Body of pancreas (tissue), 4 donors: ENCODE measurements around the gene TULP1.

Experiments
- POLR2A ChIP-seq, 3 donors: fragments of 450-650 bp; IDR thresholded peaks; one replicate each; pipeline ENCODE4 v1.6.1; 2016; ENCODE audit warnings: antibody characterized with exemption in 3 of 3, mild to moderate bottlenecking in 2 of 3
- TF ChIP-seq, protein P1 (sequence below), 7 experiments: fragments of 450-650 bp in 4 of 7; fragments of 200-600 bp in 3 of 7; sonication (generic) in 3 of 7; IDR thresholded peaks; one replicate each; pipeline ENCODE4 v1.5.1; 2016 to 2019; ENCODE audit warnings: antibody characterized with exemption in 7 of 7

GRCh38 chr6:35451354-35452182 is 61.1 kb downstream of the TULP1 start:
- TF ChIP-seq, protein P1, sequence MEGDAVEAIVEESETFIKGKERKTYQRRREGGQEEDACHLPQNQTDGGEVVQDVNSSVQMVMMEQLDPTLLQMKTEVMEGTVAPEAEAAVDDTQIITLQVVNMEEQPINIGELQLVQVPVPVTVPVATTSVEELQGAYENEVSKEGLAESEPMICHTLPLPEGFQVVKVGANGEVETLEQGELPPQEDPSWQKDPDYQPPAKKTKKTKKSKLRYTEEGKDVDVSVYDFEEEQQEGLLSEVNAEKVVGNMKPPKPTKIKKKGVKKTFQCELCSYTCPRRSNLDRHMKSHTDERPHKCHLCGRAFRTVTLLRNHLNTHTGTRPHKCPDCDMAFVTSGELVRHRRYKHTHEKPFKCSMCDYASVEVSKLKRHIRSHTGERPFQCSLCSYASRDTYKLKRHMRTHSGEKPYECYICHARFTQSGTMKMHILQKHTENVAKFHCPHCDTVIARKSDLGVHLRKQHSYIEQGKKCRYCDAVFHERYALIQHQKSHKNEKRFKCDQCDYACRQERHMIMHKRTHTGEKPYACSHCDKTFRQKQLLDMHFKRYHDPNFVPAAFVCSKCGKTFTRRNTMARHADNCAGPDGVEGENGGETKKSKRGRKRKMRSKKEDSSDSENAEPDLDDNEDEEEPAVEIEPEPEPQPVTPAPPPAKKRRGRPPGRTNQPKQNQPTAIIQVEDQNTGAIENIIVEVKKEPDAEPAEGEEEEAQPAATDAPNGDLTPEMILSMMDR (IDR thresholded peaks at IDR 0.05): no peak
- TF ChIP-seq POLR2A (IDR thresholded peaks at IDR 0.05): no peak
